Colon (tissue), 2 donors: ENCODE results near the gene LEPR.
"Not testable (repeated sequence)": the region's sequence is repeated elsewhere in the genome, so short reads cannot be mapped to it uniquely, and the experiment has no call there.

Source experiments
- FAIRE-seq: peaks from 2 replicates; lab custom pipeline; 2012; peaks lifted over from hg19 to GRCh38; lab: Jason Lieb, UNC
- donor health status: control.
- donor health status: control.

The LEPR gene

GRCh38 chr1:65437616-65438015 lies 17.1 kb downstream of the LEPR start:
- FAIRE-seq = no peak

GRCh38 chr1:65440322-65440900 lies 19.9 kb downstream of the LEPR start:
- no peak for FAIRE-seq

GRCh38 chr1:65440915-65441314 lies 20.4 kb downstream of the LEPR start:
- no peak for FAIRE-seq

- FAIRE-seq = no peak
These were observed 21.0 kb downstream of the LEPR start for GRCh38 chr1:65441464-65441863.

- no peak for FAIRE-seq
These were observed 22.0 kb downstream of the LEPR start for GRCh38 chr1:65442442-65442841.

- no peak for FAIRE-seq
These were observed 23.2 kb downstream of the LEPR start for GRCh38 chr1:65443647-65444046.

GRCh38 chr1:65444128-65444640 lies 23.7 kb downstream of the LEPR start:
- no peak for FAIRE-seq

- no peak for FAIRE-seq
These were observed 25.4 kb downstream of the LEPR start for GRCh38 chr1:65445837-65446236.

GRCh38 chr1:65449214-65449823 lies 28.9 kb downstream of the LEPR start:
- no peak for FAIRE-seq

- FAIRE-seq = not testable (repeated sequence)
These were observed 35.2 kb downstream of the LEPR start for GRCh38 chr1:65455678-65456077.

GRCh38 chr1:65456481-65456880 lies 36.0 kb downstream of the LEPR start:
- FAIRE-seq = no peak

- no peak for FAIRE-seq
These were observed 37.4 kb downstream of the LEPR start for GRCh38 chr1:65457868-65458267.

GRCh38 chr1:65458730-65459396 lies 38.4 kb downstream of the LEPR start:
- FAIRE-seq = no peak

GRCh38 chr1:65459397-65459768 lies 38.9 kb downstream of the LEPR start:
- FAIRE-seq = no peak

- not testable (repeated sequence) for FAIRE-seq
These were observed 45.4 kb downstream of the LEPR start for GRCh38 chr1:65465837-65466236.

- no peak for FAIRE-seq
These were observed 47.1 kb downstream of the LEPR start for GRCh38 chr1:65467536-65467935.

GRCh38 chr1:65469126-65469888 lies 48.8 kb downstream of the LEPR start:
- FAIRE-seq = no peak

- no peak for FAIRE-seq
These were observed 49.4 kb downstream of the LEPR start for GRCh38 chr1:65469889-65470340.
